Mesothelial cell of epicardium (in vitro differentiated cells): ENCODE measurements around the gene GPANK1. TPM values are rescaled to one million over a fixed set of nuclear protein-coding genes. Genes with fewer than 3 reads are reported as not detected.

Experiments
- DNase-seq, 2 experiments: peaks; one replicate each; pipeline ENCODE4 v3.0.0; 2021; ENCODE audit warnings: low spot score in 2 of 2; ENCODE audit not compliant: unreplicated experiment in 2 of 2
- H3K27ac Mint-ChIP-seq: 2 replicates; pipeline ENCODE4 v1.8.0; 2021; ENCODE audit warnings: mixed read lengths
- H3K27me3 Mint-ChIP-seq: 2 replicates; pipeline ENCODE4 v1.8.0; 2021; ENCODE audit warnings: low read depth, mixed read lengths
- H3K36me3 Mint-ChIP-seq: 2 replicates; pipeline ENCODE4 v1.8.0; 2021; ENCODE audit warnings: mixed read lengths
- H3K4me1 Mint-ChIP-seq: 2 replicates; pipeline ENCODE4 v1.8.0; 2021; ENCODE audit warnings: mixed read lengths
- H3K4me3 Mint-ChIP-seq: 2 replicates; pipeline ENCODE4 v1.8.0; 2021; ENCODE audit warnings: mild to moderate bottlenecking, moderate library complexity, mixed read lengths
- H3K9me3 Mint-ChIP-seq: 2 replicates; pipeline ENCODE4 v1.8.0; 2021; ENCODE audit warnings: mixed read lengths
- CTCF ChIP-seq: fragments of 200-600 bp; sonication (generic); IDR thresholded peaks from one replicate; pipeline ENCODE4 v1.5.0; 2021; ENCODE audit warnings: antibody characterized with exemption; ENCODE audit not compliant: unreplicated experiment
- total RNA-seq: library from RNA; stranded (reverse); gene quantifications from 3 replicates; pipeline ENCODE4 v1.2.1, GENCODE V29; 2021

The GPANK1 gene
- total RNA-seq, 1 donor from 2014 or later = 14.8 TPM

GRCh38 chr6:31654574-31655348 is 10.0 kb downstream of the GPANK1 start:
- no peak overlapping the region for H3K27ac Mint-ChIP-seq
- peaks cover 13% of the 10 kb centered on the region for H3K36me3 Mint-ChIP-seq
- no peaks in the 10 kb centered on the region for H3K27me3 Mint-ChIP-seq
- no peak for TF ChIP-seq CTCF
- no peaks in the 10 kb centered on the region for H3K9me3 Mint-ChIP-seq
- H3K4me1 Mint-ChIP-seq = peaks cover 40% of the 10 kb centered on the region
- H3K4me3 Mint-ChIP-seq = no peak overlapping the region
- no peak for DNase-seq

GRCh38 chr6:31652925-31653724 is 11.7 kb downstream of the GPANK1 start:
- H3K4me3 Mint-ChIP-seq = peak overlapping the region; percentile 95
- peak in 1 of 2 experiments; percentile 39 for DNase-seq
- H3K36me3 Mint-ChIP-seq = peaks cover 21% of the 10 kb centered on the region
- no peaks in the 10 kb centered on the region for H3K9me3 Mint-ChIP-seq
- H3K27ac Mint-ChIP-seq = peak overlapping the region; percentile 100
- TF ChIP-seq CTCF = no peak
- no peaks in the 10 kb centered on the region for H3K27me3 Mint-ChIP-seq
- peaks cover 24% of the 10 kb centered on the region for H3K4me1 Mint-ChIP-seq

GRCh38 chr6:31651602-31652191 is 13.1 kb downstream of the GPANK1 start:
- H3K27ac Mint-ChIP-seq = peak overlapping the region; percentile 100
- no peak for DNase-seq
- TF ChIP-seq CTCF = no peak

GRCh38 chr6:31645325-31645724 is 19.5 kb downstream of the GPANK1 start:
- Mint-ChIP-seq H3K4me1 (peaks cover 3% of the 10 kb centered on the region), H3K27ac (no peak overlapping the region), H3K4me3 (no peak overlapping the region), H3K36me3 (peaks cover 42% of the 10 kb centered on the region), H3K27me3 (no peaks in the 10 kb centered on the region), H3K9me3 (no peaks in the 10 kb centered on the region)
- no peak for TF ChIP-seq CTCF
- no peak for DNase-seq

More at GRCh38 chr6:31651602-31652191, 13.1 kb downstream of the GPANK1 start:
- H3K27me3 Mint-ChIP-seq = no peaks in the 10 kb centered on the region
- peaks cover 19% of the 10 kb centered on the region for H3K4me1 Mint-ChIP-seq
- no peaks in the 10 kb centered on the region for H3K9me3 Mint-ChIP-seq
- H3K36me3 Mint-ChIP-seq = peaks cover 30% of the 10 kb centered on the region
- peak overlapping the region; percentile 95 for H3K4me3 Mint-ChIP-seq

- DNase-seq = no peak
- Mint-ChIP-seq H3K27me3 (no peaks in the 10 kb centered on the region), H3K4me3 (no peak overlapping the region), H3K27ac (no peak overlapping the region), H3K4me1 (no peaks in the 10 kb centered on the region), H3K36me3 (peaks cover 41% of the 10 kb centered on the region), H3K9me3 (no peaks in the 10 kb centered on the region)
- no peak for TF ChIP-seq CTCF
Observed at GRCh38 chr6:31643818-31644454, 20.9 kb downstream of the GPANK1 start.
